NOMO-1 treated with dmso at 0.1 percent for 144 hours (cell line): Measurements from ENCODE around the gene ACKR2.

ENCODE experiments used
- DNase-seq: peaks from one replicate; lab custom pipeline; 2025; ENCODE audit not compliant: unreplicated experiment; lab: John Stamatoyannopoulos, UW

ACKR2 gene, protein sequence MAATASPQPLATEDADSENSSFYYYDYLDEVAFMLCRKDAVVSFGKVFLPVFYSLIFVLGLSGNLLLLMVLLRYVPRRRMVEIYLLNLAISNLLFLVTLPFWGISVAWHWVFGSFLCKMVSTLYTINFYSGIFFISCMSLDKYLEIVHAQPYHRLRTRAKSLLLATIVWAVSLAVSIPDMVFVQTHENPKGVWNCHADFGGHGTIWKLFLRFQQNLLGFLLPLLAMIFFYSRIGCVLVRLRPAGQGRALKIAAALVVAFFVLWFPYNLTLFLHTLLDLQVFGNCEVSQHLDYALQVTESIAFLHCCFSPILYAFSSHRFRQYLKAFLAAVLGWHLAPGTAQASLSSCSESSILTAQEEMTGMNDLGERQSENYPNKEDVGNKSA

DNA sequence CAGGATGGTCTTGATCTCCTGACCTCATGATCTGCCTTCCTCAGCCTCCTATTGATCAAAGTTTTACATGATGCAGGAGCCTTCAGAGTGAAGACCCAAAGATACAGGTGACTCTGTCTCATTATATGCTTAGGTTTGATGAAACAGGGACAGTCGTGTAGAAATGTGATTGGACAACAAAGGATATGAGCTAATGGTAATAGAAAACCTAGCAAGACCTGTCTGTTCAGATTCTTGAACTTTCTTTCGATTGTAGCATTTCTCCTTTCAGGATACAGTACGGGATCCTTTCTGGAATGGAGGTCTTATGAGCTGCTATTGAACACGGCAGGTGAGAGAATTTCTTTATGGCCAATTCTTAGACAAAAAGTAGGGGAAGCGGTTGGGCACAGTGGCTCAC lies at the start of gene ACKR2:
TSS of gene ACKR2 (plus strand) at position 244 of the 400 bp plus-strand sequence. CDS start 55,058 bp downstream, outside the sequence.
- DNase-seq, result no peak

DNA sequence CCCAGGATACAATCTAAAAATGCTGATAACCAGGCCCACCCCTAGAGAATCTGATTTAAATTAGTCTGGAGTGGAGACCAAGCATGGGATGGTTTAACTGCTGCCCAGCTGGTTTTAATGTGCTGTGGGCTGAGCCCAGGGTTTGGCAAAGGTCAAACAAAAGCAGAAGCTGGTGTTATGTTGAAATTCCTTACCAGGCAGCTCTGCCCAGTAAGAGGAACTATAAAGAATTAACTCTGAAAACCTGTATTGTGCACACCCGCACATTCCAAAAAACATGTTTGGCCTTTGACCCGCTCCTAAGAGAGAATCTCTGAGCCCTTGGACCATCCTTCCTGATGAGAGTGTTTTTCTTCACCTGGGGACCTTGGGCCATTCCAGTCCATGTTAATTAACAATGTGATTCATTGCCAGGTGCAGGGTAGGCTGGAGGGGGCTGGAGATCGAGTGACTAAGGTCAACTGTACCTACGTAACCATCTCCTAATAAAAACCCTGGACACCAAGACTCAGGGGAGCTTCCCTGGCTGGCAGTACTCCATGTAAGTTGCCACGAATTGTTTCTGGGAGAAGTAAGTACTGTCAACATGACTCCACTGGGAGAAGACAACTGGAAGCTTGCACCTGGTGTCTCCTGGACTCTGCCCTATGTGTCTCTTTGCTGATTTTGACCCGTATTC lies 47.1 kb upstream of the ACKR2 start:
- DNase-seq, result peak; percentile 80

DNA sequence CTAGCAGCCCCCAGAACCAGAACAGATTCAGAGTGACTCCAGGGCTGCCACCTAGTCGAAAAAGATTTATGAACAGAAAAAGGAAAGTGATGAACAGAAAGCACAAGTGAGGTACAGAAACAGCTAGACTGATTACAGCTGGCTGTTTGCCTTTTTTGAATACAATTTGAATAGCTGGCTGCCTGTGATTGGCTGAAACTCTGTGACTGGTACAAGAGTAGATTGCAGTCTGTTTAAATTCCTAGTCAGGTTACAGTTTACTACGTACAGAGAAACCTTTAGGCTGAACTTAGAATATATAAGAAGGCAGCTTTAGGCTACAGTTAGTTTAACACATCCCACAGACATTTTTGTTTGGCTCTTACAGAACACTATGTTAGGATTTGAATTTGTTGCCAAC lies 46.2 kb upstream of the ACKR2 start:
- DNase-seq, result no peak

DNA sequence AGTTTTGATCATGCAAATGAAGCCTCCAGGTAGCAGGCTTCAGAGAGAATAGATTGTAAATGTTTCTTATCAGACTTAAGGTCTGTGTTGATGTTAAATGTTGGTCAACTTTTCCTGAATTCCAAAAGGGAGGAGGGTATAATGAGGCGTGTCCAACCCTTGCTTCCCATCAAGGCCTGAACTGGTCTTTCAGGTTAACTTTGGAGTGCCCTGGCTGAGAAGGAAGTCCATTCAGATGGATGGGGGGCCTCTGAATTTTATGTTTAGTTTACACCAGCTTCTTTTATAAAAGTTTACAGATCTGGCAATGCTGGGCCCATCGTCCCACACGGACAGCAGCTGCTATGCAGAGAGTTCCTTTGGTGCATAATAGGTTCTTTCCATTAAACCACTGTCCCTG lies 45.1 kb upstream of the ACKR2 start:
- no peak for DNase-seq

DNA sequence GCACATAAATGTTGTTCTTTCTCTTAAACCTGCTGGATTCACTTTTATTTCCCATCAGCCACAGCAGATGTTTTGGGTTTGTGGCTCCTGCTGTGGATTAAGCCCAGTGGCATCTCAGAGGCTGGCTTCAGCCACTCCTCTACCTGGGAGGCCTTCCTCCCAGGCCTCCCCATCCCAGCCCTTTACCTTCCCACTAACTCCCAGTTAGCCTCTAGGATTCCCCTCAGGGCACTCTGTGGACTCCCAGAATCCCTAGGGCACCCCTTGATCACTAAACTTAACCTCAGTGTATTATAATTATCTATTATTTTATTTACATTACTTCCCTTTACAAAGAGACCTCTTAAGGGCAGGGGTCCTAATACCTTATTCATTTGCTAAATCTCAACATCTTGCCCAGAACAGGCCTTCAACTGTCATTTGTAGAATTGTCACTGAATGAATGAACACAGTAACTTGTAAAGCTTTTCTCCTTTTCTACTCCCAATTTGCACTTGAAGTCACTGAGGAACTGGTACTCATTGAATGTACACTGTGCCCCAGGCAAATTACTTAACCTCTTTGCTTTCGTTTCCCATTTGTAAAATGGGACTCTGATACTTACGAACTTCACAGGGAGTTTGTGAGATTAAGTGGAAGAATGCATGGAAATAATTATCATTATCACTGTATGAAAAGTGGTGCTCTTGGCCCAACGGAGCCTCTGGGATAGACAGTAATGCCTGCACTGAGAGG lies 44.5 kb upstream of the ACKR2 start:
- DNase-seq, result peak; percentile 42

DNA sequence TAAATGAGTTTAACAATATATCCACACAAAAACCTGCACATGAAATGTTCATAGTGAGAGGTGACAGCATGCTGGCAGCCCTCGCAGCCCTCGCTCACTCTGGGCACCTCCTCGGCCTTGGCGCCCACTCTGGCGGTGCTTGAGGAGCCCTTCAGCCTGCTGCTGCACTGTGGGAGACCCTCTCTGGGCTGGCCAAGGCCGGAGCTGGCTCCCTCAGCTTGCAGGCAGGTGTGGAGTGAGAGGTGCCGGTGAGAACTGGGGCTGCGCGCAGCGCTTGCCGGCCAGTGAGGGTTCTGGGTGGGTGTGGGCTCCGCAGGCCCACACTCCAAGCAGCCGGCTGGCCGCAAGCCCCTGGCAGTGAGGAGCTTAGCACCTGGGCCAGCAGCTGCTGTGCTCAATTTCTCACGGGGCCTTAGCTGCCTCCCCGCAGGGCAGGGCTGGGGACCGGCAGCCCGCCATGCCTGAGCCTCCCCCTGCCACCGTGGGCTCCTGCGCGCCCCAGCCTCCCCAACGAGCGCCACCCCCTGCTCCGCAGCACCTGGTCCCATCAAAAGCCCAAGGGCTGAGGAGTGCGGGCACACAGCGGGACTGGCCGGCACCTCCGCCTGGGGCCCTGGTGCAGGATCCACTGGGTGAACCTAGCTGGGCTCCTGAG lies 39.6 kb upstream of the ACKR2 start:
- no peak for DNase-seq

DNA sequence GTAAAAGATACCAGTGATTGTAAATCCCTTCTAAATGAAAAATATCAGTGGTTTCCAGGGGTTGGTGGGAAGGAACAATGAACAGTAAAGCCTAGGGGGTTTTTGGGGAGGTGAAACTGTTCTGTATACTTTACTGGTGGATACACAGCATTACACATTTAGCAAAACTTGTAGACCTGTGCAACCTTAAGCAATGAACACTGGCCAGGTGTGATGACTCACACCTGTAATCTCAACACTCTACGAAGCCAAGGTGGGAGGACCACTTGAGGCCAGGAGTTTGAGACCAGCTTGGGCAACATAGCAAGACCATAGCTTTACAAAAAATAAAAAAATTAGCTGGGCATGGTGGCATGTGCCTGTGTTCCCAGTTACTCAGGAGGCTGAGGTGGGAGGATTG lies 38.0 kb upstream of the ACKR2 start:
- DNase-seq, result no peak

DNA sequence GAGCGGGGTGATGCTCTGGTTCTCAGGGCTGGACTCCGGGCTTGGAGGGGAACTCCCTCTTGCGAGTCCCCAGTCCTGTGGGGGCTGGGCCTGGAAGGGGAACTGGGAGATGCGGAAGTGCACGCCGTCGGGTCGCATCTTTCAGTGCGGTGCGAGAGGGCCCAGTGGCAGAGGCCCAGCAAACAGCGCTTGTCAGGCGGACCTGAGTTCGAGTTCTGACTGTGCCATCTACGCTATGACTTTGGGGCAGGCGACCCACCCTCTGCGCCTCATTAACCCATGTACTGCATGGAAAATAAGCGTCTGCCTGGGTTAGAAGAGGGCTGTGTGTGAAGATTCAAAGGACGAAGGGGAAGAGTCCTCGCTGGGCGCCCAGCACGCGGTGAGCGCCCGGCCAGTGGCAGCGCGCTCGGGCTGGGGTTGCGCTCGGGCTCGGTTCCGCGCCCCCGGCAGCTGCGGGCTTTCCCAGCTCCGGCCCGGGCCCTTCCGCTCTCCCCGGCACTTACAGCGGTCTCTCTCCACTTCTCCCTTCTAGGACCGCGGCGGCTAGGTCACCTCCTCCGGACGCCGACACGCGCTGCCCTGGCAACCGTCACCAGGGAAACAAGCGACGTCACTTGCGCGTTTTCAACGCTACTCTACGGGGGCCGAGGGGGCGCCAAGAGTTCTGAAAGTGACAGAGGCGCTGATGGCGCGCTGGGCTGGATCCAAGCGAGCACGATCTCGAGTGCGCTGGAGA lies 36.4 kb upstream of the ACKR2 start, which contains the start of gene CCDC13:
TSS of gene CCDC13 (minus strand) at position 584 of the 739 bp plus-strand sequence. CDS start 14,908 bp downstream, outside the sequence.
- peak; percentile 95 for DNase-seq

DNA sequence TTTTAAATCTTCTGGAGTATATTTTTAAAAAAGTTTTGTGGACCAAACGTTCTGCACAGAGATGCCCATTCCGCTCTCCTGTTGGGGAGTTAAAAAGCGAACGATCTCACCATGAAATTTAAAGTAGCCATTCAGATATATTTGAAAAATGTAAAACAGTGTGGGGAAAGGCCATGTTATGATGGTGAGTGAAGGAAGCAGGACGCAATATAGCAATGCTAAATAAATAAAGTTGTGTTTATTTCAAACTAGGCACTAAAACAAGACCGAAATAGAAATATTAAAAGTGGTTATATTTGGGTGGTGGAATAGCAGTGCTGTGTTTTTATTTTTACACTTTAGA lies 35.9 kb upstream of the ACKR2 start:
- no peak for DNase-seq

DNA sequence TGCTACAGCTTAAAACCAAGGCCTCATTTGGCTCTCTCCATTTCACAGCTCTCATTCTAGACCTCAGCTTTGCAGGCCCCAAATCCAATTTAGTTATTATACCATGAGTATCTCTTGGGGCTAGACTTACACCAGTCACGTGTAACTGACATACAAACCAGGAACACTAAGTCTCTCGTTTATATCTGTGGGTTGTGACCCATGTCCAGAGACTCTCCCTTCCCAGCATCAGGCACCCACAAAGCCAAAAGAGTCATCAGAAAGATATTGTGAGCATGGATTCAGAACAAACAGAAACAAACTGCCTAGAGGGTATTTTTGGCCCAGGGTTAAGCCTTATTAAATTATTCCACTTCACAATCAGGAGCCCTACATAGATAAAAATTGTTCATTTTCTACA lies 30.6 kb upstream of the ACKR2 start:
- no peak for DNase-seq

DNA sequence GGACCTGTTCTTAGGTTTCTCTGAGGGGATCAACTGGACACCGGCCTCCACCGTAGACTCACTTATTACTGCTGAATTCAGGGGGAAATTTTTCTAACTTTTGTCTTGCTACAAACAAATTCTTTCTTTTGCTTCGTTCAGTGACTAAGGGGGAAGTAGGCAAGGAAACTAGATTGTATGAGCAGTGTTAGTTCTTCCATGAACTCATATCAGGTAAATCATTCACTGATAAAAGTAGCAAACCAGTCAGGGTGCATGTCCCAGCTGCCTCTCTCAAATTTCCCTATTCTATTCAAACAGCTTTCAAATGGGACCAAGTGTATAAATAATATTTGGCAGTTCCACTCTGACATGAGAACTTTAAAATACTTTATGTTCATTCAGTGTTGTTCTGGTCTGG lies 28.8 kb upstream of the ACKR2 start:
- DNase-seq, result no peak

DNA sequence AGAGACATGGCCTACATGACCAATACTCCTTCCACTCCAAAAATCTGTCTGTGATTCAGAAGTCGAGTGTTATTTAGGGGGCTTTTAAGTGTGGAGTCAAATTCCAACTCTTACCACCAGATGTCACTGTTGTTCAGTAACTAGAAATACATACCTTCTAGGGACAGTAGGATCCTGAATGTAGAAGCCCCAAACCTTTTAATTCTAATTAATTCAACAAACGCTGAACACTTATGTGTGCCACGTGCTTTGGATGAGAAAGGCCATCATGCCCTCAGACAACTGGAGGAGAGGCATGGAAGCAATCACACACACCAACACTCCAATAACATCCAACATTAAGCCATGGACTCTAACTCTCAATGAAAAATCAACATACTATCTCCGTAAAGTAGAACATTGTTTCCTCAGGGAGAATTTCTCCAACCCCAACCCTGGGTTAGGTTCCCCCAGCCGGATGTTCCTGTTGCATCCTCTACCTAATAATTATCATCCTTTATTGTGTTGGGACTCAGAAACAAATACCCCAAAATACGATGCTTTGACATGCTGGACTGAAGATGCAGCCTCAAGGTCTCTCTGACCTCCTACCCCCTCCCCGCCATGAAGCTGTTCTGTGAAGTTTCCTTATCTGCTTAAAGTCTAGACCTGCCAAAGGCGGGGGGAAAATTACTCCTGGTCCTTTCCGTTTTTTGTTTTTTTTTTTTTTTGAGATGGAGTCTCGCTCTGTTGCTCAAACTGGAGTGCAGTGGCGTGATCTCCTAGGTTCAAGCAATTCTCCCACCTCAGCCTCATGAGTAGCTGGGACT lies 28.1 kb upstream of the ACKR2 start:
- peak; percentile 35 for DNase-seq

DNA sequence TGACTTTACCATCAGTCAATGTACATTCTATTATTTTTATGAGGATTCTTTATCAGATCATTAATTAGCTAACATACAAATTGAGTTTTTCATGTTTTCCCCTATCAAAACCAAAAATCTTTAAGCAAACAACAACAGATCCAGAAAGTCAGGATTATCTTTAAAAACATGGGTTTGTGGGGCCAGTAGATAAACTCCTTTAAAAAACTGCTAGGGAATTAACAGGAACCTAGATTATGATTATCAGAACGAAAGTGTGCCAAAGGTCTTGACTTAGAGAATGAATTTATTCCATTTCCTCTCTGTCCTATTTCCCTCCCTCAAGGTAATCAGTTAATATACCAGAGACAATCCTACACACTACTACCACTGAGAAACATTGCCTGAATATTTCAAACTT lies 23.0 kb upstream of the ACKR2 start:
- no peak for DNase-seq

DNA sequence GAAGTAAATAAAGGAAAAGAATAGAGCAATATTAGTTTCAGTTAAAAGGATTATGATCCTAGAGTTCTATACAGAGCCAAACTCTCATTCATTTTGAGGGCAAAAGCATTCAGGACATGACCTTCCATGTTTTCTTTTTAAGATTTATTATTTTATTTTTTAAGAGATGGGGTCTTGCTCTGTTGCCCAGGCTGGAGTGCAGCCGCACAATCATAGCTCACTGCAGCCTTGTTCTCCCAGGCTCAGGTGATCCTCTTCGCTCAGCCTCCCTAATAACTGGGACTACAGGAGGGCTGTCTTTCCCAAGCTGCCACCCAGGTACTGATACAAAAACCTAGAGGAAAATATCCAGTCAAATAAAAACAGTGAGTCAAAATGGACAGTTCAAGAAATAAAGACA lies 22.6 kb upstream of the ACKR2 start:
- no peak for DNase-seq

DNA sequence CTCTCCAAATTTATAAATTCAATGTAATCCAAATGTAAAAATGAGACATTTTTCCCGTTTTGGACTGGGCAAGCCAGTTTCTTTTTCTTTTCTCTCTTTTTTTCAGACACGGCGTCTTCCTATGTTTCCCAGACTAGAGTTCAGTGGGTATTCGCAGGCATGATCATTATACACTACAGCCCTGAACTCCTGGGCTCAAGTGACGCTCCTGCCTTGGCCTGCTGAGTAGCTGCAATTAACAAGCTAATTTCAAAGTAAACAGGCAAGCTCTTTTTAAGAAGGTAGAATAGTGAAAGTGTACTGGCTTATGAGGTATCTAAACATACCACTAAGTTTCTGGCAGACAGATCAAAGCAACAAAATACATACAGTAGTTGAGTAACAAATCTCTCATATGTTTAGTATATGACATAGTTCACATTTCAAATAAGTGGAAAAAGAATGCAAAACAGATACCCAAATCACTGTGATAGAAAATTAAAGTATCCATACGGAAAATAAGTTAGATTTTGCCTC lies 18.5 kb upstream of the ACKR2 start:
- DNase-seq, result no peak

DNA sequence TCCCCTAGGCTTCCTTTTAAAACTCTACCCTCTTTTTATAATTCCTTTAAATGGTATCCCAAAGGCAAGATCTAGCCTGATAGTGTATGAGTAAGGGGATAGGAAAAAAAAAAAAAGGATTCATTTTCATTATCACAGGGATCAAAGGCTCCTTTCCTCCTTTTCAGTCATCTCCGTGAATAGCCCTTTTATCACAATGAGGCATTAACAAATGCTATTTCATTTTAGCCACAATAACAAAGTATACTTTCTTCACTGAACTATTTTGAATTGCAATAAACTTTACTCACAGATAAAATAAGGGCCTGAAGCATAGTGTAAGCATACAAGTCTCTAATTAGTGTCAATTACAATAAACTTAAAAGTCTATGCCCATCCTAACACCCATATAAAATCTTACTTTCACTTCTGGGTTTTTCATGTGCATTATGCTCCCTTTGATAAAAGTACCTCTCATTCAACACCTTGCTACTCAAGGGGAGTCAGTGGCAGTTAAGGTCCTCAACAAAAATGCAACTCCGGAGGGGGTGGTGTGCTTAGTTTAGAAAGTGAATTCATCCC lies 13.5 kb upstream of the ACKR2 start:
- DNase-seq, result no peak

DNA sequence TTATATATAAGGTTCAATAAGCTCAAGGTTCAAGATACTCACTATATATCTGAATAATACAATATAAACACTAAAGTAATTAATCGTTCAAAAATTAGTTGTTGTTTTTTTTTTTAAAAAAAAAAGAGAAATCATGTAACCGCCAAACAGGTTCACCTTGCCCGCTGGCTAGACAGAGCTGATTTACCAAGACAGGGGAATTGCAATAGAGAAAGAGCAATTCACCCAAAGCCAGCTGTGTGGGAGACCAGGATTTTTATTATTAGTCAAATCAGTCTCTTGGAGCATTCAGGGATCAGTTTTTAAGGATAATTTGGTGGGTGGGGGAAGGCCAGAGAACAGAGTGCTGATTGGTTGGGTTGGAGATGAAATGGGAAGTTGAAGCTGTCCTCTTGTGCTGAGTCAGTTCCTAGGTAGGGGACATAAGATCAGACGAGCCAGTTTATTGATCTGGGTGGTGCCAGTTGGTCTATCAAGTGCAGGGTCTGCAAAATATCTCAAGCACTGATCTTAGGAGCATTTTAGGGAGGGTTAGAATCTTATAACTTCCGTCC lies 12.8 kb upstream of the ACKR2 start:
- DNase-seq, result no peak

DNA sequence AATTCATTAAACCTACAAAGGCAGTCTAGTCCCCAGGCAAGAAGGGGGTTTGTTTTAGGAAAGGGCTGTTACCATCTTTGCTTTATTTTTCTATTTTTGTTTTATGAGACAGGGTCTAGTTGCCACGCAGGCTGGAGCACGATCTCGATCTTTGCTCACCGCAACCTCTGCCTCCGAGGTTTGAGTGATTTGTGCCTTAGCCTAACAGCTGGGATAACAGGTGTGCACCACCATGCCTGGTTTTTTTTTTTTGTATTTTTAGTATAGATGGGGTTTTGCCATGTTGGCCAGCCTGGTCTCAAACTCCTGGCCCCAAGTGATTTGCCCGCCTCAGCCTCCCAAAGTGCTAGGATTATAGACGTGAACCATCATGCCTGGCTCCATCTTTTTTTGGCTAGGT lies 9.9 kb upstream of the ACKR2 start:
- no peak for DNase-seq

DNA sequence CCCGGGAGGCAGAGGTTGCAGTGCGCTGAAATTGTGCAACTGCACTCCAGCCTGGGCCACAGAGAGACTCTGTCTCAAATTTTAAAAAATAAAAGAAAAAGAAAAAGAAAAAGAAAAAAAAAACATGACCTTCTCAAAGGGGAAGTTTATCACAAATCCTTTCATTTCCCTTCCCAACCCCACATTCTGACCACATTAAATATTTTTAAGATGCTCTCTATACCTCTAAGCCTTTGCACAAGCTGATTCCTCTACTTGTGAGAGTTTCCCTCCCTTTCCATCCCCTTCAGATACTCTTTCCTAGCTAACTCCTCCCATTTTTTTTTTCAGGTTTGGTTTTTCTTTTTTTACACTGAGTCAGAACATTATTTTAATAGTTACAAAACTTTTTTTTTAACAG lies 9.0 kb upstream of the ACKR2 start:
- no peak for DNase-seq
